Activated CD4-positive, CD25-positive, alpha-beta regulatory T cell treated with anti-CD3 and anti-CD28 coated beads, Interleukin-2, amount 50 U/mL, for 72 hours (primary cell): ENCODE data around the gene IMMP2L.

Experiments
- DNase-seq: peaks from one replicate; pipeline ENCODE4 v3.0.0; 2021

IMMP2L gene

DNA sequence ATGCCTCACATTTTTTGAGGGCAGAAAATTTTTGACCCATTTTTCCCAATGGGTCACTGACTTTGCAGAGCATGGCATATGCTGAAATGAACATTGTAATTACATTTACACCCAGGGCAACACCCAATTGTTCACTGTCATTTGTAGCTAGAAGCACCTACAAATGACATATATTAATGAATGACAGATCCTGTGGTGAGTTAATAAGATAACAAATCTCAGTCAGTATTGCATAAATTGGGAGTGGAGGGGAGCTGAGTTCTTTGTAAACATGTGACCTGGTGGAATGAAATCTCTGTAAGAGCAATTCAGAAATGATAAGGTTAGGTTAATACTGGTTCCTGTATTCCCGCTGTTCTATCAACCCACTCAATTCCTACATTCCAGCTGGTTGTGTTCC is 726.4 kb downstream of the IMMP2L start:
- no peak for DNase-seq

DNA sequence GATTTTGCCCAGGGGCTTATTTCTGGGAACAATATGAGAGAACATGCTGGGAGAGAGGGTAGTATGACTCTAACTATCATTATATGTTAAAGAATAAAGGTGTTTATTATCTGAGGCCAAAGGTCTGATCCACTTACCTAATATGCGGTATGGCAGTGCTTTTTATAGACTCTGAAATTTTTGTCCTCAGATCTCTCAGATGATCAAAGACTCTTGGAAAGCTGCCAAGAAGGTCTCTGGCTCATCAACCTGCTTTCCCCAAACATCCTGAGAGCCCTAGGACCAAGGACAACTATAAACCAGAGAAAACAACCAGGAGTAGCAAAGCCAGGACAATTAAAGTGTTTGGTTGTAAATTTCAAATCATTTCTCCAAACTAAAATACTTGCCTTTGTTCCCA is 727.1 kb downstream of the IMMP2L start:
- no peak for DNase-seq

DNA sequence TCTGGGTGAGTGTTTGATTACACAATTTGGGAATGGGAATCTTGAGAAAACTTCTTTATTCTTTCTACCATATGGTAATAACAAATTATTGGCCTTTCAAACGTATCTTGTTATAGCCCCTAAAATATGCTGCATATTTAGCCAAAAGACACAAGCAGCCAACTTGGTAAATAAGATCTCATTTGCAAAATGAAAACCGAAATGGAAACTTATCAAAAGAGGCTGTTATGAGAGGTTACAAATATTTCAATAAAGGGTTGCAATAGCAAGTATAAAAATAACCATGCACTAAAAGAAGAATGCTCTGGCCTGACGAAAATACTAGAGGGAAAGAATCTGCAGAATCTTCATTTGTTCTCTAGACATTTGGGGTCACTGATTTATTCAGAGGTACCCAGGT is 730.9 kb downstream of the IMMP2L start:
- DNase-seq: no peak

DNA sequence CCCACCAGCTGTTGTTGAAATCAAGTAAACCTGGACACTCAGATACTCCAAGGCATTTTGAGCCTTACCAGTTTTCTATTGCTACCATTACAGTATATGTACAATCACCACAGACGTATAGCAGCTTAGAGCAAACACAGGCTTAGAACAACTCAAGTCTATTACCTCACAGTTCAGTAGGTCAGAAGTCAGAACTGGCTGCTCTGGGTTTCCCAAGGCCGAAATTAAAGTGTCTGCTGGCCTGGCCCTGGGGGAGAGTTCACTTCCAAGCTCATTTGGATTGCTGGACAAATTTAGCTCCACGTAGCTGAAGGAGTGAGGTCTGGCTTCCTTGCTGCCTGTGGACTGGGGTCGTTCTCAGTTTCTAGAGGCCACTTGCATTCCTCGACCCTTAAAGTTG is 731.5 kb downstream of the IMMP2L start:
- DNase-seq: no peak

DNA sequence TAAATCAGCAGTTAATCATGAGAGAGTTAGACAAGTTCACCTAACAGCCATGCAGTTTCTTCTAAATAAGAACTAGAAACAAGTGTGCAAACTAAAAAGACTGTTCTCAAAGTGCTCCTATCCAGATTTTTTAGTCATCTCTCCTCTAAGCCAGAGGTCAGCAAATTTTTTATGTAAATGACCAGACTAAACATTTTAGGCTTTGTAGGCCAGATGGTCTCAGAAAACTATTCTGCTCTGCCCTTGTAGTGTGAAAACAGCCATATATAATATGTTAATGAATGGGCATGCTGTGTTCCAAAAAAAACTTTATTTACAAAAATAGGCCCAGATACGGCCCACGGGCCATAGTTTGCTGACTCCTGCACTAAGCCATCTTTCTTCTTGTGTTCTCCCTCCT is 734.4 kb downstream of the IMMP2L start:
- DNase-seq: no peak

DNA sequence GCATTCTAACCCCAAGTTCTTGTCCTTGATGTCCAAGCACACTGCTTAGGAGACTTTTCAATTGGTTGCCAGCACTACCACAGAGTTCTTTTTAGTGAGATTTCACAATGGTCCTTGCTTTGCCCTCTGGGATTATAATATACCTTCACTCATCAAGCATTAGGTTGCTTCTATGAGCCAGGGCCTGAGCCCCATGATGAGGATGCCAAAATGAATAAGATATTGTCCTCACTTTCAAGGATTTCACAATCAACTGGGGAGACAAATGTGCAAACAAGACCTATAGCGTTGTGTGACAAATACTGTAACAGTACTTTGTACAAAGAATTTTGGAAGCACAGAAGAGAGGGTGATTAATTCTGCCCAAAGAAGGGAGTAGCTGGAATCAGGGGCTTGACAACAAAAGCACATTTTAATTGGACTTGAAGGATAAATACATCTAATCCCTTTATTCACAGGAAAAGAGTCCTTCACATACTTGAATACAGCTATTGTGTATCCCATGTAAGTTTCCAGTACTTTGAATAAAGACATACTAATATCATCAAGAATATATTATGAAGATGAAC is 734.9 kb downstream of the IMMP2L start:
- DNase-seq: no peak

DNA sequence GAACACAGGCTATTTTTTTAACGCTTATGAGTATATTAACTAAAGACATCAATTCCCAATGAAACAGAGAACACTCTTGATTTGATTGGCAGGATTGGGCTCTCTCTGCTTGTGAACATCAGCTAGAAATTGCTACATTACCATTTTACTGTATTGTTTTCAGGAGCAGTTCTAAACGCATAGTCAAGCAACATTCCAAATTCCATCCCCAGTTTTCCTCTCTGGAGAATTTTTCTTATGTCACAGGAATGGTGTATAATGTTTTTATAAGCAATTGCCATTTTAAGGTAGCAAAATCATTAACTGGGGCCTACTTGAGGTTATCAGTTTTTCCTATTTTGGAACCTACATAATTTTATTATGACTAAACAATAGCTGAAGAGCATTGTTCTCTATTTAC is 748.3 kb downstream of the IMMP2L start:
- no peak for DNase-seq

DNA sequence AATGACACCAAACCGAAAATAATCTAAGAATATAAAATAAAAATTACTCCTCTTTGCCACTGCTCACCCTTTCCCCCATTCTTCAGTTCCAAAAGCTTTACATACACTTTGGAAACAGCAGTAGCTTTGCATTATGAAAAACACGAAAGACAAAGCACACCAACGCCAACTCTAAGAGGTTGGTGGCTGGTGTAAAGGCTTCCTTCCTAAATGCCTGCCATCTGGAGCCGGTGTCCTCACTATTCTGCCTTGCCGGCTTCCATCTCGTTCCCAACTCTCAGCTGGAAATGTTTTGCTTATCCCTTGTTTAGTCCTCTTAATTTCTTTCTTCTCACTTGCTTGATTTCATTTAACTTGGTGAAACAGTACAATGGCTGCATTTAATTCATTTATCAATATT is 752.5 kb downstream of the IMMP2L start:
- no peak for DNase-seq

DNA sequence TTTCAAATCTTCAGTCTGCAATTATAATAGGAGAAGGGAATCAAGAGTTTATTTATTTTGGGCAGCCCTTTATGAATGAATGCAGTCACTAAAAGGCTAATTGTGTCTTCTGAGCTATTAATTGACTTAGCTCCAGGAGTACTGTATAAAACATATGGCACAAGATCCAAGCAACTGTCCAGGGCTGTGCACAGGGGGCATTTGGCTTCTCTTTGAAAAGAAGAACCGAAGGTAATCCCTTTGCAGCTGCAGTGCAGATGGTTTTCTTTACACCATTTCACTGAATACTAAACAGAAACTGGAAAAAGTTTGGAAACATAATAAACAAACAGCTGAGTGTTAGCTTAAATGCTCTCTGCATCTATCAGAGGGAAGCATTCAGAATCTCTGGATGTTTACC is 753.9 kb downstream of the IMMP2L start:
- DNase-seq: no peak

DNA sequence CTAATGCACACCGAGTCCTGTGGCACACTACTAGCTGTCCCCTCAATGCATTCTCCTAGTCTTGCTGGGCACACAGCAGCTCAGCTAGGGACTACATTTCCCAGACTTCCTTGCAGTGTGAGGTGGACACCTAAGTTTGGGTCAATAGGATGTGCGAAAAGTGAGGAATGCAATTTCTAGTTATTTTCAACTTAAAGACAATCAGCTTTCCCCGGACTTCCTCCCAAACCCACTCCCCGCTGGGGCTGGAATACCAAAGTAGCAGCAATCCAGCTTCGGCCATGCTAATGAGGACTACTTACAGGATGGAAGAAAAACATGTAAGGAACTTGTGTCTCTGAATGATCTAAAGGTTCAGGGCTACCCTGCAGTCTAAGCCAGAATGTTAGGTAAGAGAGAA is 757.8 kb downstream of the IMMP2L start:
- no peak for DNase-seq

DNA sequence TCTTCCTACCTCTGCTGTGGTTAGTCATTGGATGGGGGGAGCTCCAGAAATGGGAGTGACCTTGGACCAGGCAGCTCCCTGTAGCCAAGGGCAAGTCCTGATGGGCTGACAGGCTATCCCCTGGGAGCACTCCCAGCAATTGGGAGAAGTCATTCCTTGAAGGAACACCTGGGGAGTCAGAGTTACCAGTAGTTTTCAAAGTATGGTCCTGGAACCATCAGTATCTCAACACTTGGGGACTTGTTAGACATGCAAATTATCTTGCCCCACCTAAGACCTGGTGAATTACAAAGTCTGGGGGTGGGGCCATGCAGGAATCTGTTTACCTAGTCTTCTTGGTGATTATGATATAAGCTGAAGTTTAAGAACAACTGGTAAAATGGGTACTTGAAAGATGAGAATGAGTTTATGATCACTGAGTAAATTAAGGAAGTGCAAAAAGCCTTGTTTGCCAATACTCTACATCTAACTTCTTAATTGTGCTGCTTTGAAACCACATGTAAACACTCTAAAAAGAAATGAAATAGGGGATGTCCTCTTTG is 758.6 kb downstream of the IMMP2L start:
- no peak for DNase-seq

DNA sequence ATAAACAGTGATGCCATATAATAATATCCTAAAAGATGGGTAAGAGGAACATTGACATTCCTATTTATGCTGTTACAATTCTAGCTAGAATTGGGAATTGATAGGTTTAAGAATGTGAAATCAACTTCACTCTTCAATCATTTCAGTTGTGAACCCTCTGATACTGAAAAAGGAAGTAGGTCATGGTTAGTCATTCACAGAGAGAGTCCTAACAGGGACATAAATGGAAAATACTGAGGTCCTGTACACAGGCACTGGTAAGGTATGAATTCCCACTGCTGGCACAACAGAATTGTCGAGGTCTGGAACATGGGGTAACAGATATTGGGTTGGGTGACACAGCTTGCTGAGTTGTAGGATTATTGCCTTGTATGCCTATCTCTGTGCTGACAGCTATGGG is 760.8 kb downstream of the IMMP2L start:
- DNase-seq: no peak

DNA sequence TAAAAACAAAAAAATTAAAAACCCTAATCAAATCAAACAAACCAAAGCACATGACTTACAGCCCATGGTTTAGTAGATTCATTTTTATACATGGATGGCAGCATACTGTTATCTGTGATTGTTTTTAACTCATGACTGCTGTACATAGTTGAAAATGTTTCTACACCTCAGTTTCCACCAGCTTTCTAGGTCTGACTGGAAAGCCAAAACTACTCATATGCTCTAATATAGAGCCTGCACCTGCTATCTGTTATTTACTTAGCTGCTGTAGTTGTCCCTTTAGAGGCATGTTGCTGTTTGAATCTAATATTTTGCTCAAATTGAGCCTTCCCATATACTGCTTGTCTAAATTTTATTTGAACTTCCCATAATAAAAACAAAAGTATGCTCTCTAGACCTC is 761.3 kb downstream of the IMMP2L start:
- DNase-seq: no peak

DNA sequence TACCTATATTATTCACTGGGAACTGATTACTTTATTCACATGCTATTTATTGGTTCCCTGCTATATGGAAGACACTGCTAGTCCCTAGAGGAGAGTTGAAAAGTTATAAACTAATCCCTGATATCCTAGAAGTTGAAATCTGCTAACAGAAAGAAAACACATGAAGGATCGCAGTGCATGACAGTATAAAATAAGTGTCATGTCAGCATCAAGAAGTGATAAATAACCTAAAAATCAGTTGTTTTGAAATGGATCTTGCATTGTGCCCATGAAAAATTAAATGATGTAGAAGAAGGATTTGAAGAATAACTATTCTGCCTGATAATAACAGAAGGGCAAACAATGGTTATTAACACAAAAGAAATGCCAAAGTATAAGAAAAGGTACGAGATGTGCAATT is 764.6 kb downstream of the IMMP2L start:
- no peak for DNase-seq

DNA sequence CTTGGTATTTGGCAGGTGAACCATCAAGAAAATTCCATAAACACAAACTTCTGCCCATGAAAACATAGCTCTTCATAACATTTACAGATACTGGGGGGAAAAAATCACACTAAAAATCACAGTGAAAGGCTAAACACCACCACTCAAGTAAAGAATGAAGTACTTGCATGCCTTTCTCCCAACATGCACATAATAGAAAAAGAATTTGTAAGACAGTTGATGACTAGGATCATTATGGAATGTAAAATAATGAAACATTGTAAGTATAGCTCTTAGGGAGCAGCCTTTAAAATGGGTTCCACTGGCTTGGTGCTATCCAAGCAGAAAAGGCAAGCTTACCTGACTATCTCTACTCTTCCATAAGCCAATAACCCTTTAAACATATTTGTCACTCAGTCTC is 771.3 kb downstream of the IMMP2L start:
- DNase-seq: no peak

DNA sequence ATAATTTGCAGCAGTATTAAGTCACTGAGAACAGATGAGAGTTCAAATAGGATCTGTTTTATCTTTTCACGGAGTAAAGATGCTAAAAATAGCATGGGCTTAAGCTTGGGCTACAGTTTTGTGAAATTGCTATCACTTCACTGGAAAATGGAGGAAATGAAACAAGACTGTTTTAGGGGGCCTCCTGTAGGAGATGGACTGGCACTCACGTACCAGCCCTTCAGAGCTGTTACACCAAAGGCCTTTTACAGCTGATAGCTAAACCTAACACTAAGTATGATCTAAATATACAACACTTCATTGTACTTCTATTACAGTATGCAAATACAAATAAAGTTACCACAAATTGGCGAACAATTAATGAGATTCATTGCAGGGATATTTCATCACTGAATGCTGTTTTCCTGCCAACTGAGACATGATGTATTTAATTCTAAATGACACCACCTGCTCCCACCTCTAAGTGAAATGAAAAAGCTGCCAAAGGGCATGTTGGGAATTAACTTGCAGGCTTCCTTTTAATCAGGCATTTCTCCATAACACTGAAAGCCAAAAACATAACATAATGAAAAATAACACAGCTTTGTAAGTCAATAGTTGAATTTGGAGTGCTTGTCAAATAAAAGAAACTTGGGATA is 775.8 kb downstream of the IMMP2L start:
- no peak for DNase-seq

DNA sequence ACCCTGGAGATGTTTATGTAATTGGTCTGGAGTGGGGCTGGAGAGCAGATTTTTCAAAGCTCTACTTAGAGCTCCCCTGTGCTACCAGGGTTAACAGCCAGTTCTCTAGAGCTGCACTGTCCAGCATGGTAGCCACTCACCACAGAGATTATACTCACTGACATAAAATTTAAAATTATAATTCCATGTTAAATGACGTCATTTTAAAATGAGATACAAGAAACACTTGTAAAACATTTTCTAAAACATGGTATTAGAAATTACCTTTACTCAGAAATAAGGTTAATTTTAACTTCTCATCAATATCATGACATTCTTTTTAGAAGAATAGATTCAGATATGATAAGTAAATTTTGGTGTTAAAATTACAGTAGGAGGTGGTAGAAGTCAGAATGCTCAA is 777.5 kb downstream of the IMMP2L start:
- no peak for DNase-seq

DNA sequence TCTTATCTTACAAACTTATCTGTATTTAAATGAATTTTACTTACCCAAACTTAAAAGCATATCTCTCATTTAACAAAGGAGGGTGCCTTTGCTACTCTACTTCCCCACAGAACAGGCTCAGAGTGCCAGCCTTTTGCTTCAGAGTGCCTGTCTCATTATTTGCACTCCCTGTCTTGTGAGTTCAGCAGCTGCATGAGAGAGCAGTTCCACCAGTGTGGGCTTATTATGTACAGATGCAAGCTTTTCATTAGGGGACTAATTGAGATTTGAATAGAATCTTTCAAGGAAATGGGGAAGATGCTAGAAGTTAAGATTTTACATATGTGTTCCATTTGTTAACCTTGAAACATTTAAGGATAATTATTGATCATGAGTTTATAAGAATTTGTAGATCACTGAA is 781.6 kb downstream of the IMMP2L start:
- no peak for DNase-seq

DNA sequence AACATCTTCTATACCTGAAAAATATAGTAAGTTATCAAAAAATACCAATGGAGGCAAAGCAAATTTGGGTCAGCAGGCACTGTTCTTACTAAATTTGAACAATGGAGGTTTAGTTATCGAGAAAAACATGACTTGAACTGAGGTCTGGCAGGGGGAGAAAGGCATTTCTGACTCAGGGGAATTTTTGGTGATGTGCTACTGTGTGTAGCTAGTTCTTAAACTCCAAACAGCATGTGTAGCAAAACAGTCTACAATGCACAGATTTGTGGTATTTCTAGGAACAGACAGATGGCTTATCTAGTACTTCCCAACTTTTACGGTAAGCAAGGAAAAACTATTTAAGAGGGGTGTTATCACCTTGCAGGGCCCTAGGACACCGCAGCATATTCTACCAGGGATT is 783.0 kb downstream of the IMMP2L start:
- no peak for DNase-seq

DNA sequence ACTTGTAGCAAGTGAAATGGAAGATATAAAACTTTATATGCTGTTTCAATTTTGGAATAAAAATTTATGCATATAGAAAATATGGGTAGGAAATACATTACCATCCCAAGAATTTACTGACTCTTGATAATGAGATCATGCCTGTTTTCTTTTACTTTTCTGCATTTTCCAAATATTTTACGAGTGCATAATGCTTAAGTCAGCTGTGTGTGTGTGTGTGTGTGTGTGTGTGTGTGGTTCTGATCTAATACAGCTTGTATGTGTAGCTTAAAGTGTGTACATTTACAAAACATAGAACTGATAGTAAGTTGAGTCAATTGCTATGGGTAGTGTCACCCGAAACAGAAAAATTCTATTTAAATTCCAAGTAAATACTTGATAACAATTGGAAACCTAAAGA is 787.2 kb downstream of the IMMP2L start:
- DNase-seq: no peak

DNA sequence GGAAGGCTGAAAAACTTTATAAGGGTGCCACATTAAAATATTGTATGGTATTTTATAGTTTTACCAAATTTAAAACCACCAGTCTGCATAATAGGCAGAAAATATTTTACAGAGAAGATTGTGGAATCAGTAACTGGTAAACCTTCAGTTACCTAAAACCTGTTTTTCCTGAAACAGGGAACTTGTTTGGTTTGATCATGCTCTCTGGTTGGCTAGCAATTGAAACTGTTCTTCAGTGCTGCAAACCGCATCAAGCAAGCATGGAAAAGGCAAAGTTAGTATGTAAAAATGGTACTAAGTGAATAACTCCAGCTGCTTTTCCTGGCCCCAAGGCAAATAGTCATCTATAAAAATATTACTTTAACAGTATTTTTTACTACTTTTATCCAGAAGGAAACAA is 788.2 kb downstream of the IMMP2L start:
- no peak for DNase-seq

DNA sequence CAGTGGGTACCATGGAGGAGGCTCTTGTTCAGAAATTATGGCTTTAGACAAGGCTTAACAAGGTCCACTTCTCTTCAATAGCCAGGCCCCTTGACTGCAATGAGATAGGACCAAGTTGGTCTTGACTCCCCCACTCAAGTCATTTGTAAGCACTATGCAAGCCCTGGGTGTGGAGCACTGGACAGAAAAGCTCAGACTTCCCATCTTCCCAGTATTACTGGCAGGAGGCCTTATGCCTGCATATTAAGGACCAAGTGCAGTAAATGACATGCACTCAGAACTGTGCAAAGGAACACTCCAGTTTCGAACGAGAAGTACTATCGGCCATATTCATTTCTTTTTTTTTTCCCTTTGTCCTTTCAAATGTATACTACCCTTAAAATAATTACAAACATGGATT is 789.7 kb downstream of the IMMP2L start:
- DNase-seq: no peak

DNA sequence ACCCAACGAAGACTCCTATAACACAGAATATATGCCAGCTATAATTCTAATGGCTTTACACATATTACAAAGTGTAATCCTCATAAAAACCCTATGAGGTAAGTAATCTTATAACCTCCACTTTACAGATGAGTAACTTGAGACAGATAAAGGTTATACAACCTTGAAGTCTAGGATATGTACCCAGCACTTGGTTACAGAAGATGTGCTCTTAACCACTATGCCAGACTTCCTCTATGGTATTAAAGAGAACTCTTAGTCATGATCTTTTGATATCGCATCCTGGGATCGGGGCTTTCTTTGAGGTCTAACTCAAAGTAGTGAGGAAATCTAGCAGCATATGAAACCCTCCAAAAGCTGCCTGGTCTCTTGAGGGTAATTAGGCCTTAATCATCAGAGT is 790.6 kb downstream of the IMMP2L start:
- no peak for DNase-seq

DNA sequence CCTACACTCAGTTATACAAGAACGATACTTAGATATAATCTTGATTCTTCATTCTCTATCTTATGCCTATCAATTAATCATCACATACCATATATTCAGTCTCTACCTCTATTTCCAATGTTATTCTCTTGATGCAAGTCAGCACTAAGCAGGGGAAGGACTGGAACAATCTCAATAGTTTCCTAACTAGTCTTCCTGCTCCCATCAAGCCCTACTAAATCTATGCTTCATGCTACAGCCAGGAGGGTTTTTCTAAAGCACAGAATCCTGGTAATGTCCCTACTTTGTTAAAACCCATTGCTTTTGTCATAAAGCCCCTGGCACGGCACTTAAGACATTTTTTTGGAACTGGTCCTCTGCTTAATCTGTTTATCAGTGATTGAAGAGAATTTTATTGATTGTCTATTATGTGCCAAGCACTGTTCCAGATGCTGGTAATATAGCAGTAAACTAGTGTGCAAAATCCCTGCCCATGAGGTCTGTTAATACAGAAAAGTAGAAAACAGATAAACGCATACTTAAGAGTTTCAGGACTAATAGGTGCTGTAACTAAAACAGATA is 794.7 kb downstream of the IMMP2L start:
- no peak for DNase-seq

DNA sequence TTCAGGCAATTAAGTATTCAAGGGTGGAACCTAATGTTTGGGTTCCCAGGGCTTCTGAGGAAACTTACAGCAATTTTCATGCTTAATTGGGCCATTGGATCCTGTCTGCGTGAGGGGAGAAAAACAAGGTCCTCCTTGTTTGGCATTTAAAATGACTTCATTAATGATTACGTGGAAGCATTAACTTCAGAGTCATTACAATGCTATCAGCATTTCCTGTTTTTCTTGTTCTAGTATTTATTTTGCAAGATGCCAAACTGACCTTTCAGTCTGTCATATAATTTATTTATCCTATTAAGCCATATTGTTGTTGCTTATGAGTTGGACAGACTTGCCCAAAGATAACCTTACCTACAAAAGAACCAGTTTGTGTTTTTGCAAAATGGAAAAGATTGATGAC is 795.4 kb downstream of the IMMP2L start:
- DNase-seq: no peak
